ENCODE data around the gene PSD.

PSD gene

GRCh38 chr10:102450374-102451104, 32.0 kb upstream of the PSD start (continued):
- TF ChIP-seq REST (tag by site-specific recombination; IDR thresholded peaks at IDR 0.05) (no peak), SP2 (tag by site-specific recombination; IDR thresholded peaks at IDR 0.05) (peak; percentile 29; the same call in 1 of the 2 replicates), KLF10 (tag by site-specific recombination; IDR thresholded peaks at IDR 0.05) (0 out of 2 replicates have a peak, but pooled peaks have one; percentile 11), ZNF169 (tag by site-specific recombination; IDR thresholded peaks at IDR 0.05) (no peak), ZFHX2 (tag by site-specific recombination; conservative IDR thresholded peaks at IDR 0.05) (peak; percentile 79), GFI1B (tag by site-specific recombination; IDR thresholded peaks at IDR 0.05) (no peak), KLF8 (tag by site-specific recombination; IDR thresholded peaks at IDR 0.05) (peak; percentile 49; the same call in 1 of the 2 replicates), ZBTB44 (tag by site-specific recombination; IDR thresholded peaks at IDR 0.05) (peak; percentile 72), ZBTB20 (tag by site-specific recombination; IDR thresholded peaks at IDR 0.05) (peak; percentile 88), ZFP3 (tag by site-specific recombination; IDR thresholded peaks at IDR 0.05; ENCODE audit: low read depth) (no peak), ZNF677 (tag by site-specific recombination; IDR thresholded peaks at IDR 0.05) (peak; percentile 75), ZNF561 (tag by site-specific recombination; IDR thresholded peaks at IDR 0.05; ENCODE audit: borderline replicate concordance) (peak; percentile 79), ZNF518A (tag by site-specific recombination; conservative IDR thresholded peaks at IDR 0.05; ENCODE audit: low read depth) (no peak), FEZF1 (tag by site-specific recombination; IDR thresholded peaks at IDR 0.05) (no peak), KLF16 (tag by site-specific recombination; IDR thresholded peaks at IDR 0.05) (peak; percentile 43), KLF1 (tag by site-specific recombination; IDR thresholded peaks at IDR 0.05) (no peak), ZSCAN30 (tag by site-specific recombination; IDR thresholded peaks at IDR 0.05) (peak; percentile 71), ZNF596 (tag by site-specific recombination; IDR thresholded peaks at IDR 0.05) (0 out of 2 replicates have a peak, but pooled peaks have one; percentile 12), CTCF (tag by site-specific recombination; IDR thresholded peaks at IDR 0.05) (peak; percentile 51; the same call in 1 of the 2 replicates), GLIS1 (tag by site-specific recombination; IDR thresholded peaks at IDR 0.05) (peak; percentile 91), KLF9 (tag by site-specific recombination; IDR thresholded peaks at IDR 0.05; ENCODE audit: low read depth) (peak; percentile 24; the same call in 1 of the 2 replicates), PBX3 (CRISPR knock-in tag; IDR thresholded peaks at IDR 0.05) (peak; percentile 83; the same call in 1 of the 2 replicates), ZNF660 (tag by site-specific recombination; IDR thresholded peaks at IDR 0.05) (peak; percentile 79), ZNF521 (tag by site-specific recombination; IDR thresholded peaks at IDR 0.05) (no peak)

All from HEK293 (cell line).